ENCODE data around the gene BMP10. TPM values are rescaled to one million over a fixed set of nuclear protein-coding genes. Genes with fewer than 3 reads are reported as not detected.

BMP10 gene
- total RNA-seq, 1 donor from 2014 or later, result not detected

DNA sequence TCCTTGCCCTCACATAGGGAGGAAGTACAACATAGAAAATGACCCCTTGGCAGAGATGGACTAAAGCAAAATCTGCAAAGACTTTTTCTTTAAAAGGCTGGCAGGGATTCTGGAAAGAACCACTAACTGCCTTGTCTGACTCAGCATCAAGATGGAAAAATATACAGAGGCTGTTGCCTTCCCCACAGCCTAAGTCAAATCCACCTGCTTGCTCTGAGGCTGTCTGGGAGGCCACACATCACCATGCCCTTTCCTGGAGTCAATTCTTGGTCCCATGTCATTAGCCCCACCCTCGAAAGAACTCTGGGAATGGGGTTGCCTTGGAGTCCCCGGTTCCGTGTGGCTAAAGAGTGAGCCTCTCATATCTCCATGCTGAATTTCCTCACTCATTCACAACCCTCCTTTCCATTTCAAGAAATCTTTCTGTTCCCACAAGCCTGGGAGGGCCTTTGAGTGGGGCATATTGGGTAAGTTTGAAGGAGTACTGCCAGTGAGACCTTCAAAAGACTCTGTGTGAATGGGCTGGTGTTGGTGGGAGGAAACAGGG, 39.4 kb downstream of the BMP10 start:
- H3K9me3 Mint-ChIP-seq (ENCODE audit: low read depth), result no peaks in the 10 kb centered on the region
- no peak for TF ChIP-seq CTCF (IDR thresholded peaks at IDR 0.05)
- H3K4me3 Mint-ChIP-seq (ENCODE audit: unreplicated experiment), result no peak overlapping the region
- H3K27ac Mint-ChIP-seq (ENCODE audit: unreplicated experiment), result peak overlapping the region; percentile 93
- H3K27me3 Mint-ChIP-seq (ENCODE audit: low read depth), result no peaks in the 10 kb centered on the region
- no peaks in the 10 kb centered on the region for H3K36me3 Mint-ChIP-seq (ENCODE audit: low read depth)
- H3K4me1 Mint-ChIP-seq (ENCODE audit: low read depth), result peaks cover 35% of the 10 kb centered on the region
- no peak for DNase-seq (ENCODE audit: low spot score)

DNA sequence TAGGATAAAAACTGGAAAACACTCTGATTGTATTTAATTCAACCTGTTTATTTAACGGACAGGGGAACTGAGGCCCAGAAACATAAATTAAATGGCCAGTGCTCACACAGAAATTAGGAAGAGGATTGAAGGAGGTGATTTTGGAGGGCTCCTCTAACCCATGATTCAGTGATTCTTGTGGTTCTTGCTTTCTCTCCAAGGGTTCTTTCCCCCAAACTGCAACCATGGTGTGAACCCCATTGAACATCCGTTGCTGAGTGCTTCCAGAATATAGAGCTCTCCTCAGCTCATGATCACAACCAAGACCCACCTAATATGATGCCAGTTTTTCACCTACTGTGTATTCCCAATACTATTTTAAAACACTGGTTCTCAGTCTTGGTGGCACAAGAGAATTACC, 41.4 kb downstream of the BMP10 start:
- H3K36me3 Mint-ChIP-seq (ENCODE audit: low read depth), result no peaks in the 10 kb centered on the region
- no peaks in the 10 kb centered on the region for H3K9me3 Mint-ChIP-seq (ENCODE audit: low read depth)
- TF ChIP-seq CTCF (IDR thresholded peaks at IDR 0.05), result no peak
- H3K4me1 Mint-ChIP-seq (ENCODE audit: low read depth), result peaks cover 35% of the 10 kb centered on the region
- H3K4me3 Mint-ChIP-seq (ENCODE audit: unreplicated experiment), result peak overlapping the region; percentile 32
- peak overlapping the region; percentile 56 for H3K27ac Mint-ChIP-seq (ENCODE audit: unreplicated experiment)
- DNase-seq (ENCODE audit: low spot score), result no peak
- peaks cover 3% of the 10 kb centered on the region for H3K27me3 Mint-ChIP-seq (ENCODE audit: low read depth)

DNA sequence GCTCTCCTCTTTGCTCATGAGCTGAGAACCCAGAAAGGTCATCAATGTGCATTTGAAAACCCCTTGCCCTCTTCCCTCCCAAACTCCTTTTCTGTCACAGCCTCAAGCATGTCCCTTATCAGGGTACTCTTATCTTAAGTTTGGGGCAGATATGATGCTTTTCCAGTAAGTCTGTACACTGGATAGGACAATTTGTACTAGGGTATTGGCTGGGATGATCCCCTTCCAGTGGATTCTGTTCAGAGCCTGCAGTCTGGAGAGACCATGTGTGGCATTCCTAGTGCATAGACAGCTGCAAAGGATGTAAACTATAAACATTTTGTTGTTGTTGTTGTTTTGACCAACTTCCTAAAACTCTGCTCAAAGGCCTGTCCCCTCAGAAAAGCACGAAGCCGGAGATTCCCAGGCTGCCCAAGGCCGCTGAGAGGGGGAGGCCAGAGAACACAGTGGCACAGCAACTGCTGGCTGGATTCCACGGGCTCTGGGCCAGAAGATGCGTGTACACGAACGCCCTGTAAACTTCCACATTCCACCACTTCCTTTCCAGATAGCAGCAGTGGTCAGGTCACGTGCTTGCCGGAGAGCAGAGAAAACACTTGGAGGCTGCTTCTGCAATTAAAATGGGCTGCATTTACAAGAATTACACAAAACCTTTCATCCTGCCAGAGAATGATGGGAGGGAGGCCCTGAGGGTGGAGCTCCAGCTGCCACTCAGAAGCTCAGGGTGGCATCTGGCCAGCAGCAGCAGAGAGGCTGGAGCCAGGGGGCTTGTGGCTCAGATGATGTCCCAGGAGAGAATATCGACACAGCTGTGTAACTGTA, 42.1 kb downstream of the BMP10 start:
- Mint-ChIP-seq H3K9me3 (ENCODE audit: low read depth) (no peaks in the 10 kb centered on the region), H3K4me1 (ENCODE audit: low read depth) (peaks cover 35% of the 10 kb centered on the region), H3K36me3 (ENCODE audit: low read depth) (no peaks in the 10 kb centered on the region), H3K4me3 (ENCODE audit: unreplicated experiment) (peak overlapping the region; percentile 32), H3K27me3 (ENCODE audit: low read depth) (peaks cover 3% of the 10 kb centered on the region), H3K27ac (ENCODE audit: unreplicated experiment) (peak overlapping the region; percentile 56)
- peak; percentile 14 for TF ChIP-seq CTCF (IDR thresholded peaks at IDR 0.05)
- DNase-seq (ENCODE audit: low spot score), result no peak

- no peaks in the 10 kb centered on the region for H3K36me3 Mint-ChIP-seq (ENCODE audit: low read depth)
- no peak for DNase-seq (ENCODE audit: low spot score)
- no peak for TF ChIP-seq CTCF (IDR thresholded peaks at IDR 0.05)
- H3K4me3 Mint-ChIP-seq (ENCODE audit: unreplicated experiment), result no peak overlapping the region
- H3K9me3 Mint-ChIP-seq (ENCODE audit: low read depth), result no peaks in the 10 kb centered on the region
- no peak overlapping the region for H3K27ac Mint-ChIP-seq (ENCODE audit: unreplicated experiment)
- peaks cover 6% of the 10 kb centered on the region for H3K27me3 Mint-ChIP-seq (ENCODE audit: low read depth)
- peaks cover 34% of the 10 kb centered on the region for H3K4me1 Mint-ChIP-seq (ENCODE audit: low read depth)
Observed at GRCh38 chr2:68827666-68828065, 43.5 kb downstream of the BMP10 start.

DNA sequence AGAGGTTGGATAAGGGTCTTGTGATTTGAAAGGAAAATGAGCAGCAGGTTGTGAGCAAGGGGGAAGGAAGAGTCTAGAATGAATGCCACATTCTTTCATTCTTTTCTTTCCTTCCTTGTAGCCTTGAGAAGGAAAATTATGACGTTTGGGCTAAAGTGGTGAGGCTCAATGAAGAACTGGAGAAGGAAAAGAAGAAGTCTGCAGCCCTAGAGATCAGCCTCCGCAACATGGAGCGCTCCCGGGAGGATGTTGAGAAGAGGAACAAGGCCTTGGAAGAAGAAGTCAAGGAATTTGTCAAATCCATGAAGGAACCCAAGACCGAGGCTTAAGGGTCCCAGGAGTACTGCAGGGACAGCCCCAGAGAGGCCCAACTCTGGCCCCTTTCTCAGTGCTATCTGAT, 45.3 kb downstream of the BMP10 start:
- TF ChIP-seq CTCF (IDR thresholded peaks at IDR 0.05), result no peak
- Mint-ChIP-seq H3K4me3 (ENCODE audit: unreplicated experiment) (no peak overlapping the region), H3K4me1 (ENCODE audit: low read depth) (peaks cover 18% of the 10 kb centered on the region), H3K9me3 (ENCODE audit: low read depth) (no peaks in the 10 kb centered on the region), H3K36me3 (ENCODE audit: low read depth) (no peaks in the 10 kb centered on the region), H3K27ac (ENCODE audit: unreplicated experiment) (no peak overlapping the region), H3K27me3 (ENCODE audit: low read depth) (peaks cover 8% of the 10 kb centered on the region)
- DNase-seq (ENCODE audit: low spot score), result no peak
